Fibroblast of pulmonary artery (primary cell): ENCODE measurements around the gene THBS4.

Experiments used
- DNase-seq: peaks from one replicate; pipeline ENCODE4 v3.0.0-alpha.2; 2010; ENCODE audit warnings: low read depth
- H3K4me3 ChIP-seq: replicated peaks from 2 replicates; pipeline ENCODE4 v1.5.1; 2011; ENCODE audit warnings: low read depth, mild to moderate bottlenecking, control low read depth, low read length, moderate library complexity
- TF ChIP-seq, protein P1 (sequence below): IDR thresholded peaks from 2 replicates; pipeline ENCODE4 v1.5.1; 2011; ENCODE audit warnings: mild to moderate bottlenecking, control low read depth, low read length, inconsistent platforms; ENCODE audit errors: missing control alignments

Gene THBS4

DNA sequence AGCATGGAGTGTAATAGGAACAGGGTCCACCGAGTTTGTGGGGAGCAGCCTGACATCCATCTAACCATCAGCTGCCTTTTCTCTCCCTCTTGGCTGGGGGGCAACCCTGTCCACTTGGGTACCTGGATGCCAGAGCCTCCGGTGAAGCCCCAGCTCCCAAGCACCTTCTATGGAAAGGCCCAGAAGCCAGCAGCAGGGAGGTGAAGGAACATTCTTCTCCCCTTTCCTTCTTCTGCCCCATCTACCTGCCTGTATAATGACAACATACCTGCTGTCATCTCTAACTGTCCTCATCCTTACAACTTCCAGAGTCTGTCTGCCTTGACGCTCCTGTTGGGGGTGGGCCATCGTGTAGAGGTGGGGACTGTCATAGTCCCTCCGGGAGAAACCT is 33.1 kb downstream of the THBS4 start:
- DNase-seq: no peak
- TF ChIP-seq, protein P1, sequence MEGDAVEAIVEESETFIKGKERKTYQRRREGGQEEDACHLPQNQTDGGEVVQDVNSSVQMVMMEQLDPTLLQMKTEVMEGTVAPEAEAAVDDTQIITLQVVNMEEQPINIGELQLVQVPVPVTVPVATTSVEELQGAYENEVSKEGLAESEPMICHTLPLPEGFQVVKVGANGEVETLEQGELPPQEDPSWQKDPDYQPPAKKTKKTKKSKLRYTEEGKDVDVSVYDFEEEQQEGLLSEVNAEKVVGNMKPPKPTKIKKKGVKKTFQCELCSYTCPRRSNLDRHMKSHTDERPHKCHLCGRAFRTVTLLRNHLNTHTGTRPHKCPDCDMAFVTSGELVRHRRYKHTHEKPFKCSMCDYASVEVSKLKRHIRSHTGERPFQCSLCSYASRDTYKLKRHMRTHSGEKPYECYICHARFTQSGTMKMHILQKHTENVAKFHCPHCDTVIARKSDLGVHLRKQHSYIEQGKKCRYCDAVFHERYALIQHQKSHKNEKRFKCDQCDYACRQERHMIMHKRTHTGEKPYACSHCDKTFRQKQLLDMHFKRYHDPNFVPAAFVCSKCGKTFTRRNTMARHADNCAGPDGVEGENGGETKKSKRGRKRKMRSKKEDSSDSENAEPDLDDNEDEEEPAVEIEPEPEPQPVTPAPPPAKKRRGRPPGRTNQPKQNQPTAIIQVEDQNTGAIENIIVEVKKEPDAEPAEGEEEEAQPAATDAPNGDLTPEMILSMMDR: no peak
- no peak overlapping the region for H3K4me3 ChIP-seq

DNA sequence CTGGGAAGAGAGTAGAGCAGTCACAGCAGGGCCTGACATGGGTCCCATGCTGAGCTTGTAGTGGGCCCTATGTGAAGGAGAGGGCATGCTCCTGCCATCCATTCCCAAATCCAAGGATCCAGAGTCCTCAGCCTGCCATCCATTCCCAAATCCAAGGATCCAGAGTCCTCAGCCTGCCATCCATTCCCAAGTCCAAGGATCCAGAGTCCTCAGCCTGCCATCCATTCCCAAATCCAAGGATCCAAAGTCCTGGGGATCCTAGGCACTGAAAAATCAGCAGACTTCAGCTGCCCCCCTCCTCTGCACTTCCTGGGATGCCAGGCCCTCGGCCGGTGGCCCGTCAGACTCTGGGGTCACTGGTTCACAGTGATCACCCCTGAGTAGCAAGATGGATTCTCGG is 33.6 kb downstream of the THBS4 start:
- TF ChIP-seq, protein P1: no peak
- H3K4me3 ChIP-seq: no peak overlapping the region
- no peak for DNase-seq

DNA sequence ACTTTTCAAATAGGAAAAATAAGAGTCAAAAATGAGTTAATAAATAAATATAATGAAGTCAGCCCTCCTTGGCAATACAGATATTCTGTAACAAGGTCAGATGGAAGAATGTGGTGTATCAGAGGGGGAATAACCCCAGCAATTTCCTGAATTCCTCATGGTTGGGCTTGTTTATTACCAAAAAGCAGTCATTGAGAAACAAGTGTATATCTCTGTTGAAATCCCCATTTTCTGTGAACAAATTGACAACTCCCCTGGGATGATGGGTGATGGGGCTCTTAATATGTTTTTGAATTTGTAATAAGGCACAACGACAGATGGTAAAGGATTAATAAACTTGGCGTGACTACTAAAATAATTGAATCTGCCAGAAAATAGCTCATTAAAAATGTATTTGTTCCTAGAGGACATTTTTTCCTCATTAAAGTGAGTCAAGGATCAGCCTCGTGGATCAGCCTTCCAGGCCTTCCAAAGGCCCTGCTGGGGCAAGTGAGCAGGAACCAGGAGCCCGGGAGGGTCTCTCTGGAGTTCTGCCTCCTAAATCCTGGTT is 34.2 kb downstream of the THBS4 start:
- TF ChIP-seq, protein P1: no peak
- H3K4me3 ChIP-seq: no peak overlapping the region
- DNase-seq: peak; percentile 4

DNA sequence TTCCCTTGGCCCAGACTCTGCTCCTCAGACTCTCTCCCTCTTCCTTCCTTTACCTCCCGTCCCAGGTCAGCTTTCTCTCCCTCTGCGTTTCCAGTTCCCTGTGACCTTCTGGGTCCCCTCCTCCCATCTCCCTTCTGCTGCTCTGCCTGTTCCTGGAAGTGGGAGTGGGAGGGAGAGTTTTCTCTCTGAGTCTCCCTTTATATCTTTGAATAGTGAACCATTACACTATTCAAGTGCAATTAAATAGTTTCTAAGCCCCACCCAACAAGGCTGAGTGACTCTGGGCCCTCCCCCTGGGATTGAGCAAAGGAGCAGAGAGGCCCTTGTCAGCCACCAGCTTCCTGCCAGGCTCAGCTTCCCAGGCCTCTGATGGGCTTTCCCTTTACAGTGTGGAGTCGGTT is 34.8 kb downstream of the THBS4 start:
- peak; percentile 17 for DNase-seq
- TF ChIP-seq, protein P1: no peak
- no peak overlapping the region for H3K4me3 ChIP-seq

DNA sequence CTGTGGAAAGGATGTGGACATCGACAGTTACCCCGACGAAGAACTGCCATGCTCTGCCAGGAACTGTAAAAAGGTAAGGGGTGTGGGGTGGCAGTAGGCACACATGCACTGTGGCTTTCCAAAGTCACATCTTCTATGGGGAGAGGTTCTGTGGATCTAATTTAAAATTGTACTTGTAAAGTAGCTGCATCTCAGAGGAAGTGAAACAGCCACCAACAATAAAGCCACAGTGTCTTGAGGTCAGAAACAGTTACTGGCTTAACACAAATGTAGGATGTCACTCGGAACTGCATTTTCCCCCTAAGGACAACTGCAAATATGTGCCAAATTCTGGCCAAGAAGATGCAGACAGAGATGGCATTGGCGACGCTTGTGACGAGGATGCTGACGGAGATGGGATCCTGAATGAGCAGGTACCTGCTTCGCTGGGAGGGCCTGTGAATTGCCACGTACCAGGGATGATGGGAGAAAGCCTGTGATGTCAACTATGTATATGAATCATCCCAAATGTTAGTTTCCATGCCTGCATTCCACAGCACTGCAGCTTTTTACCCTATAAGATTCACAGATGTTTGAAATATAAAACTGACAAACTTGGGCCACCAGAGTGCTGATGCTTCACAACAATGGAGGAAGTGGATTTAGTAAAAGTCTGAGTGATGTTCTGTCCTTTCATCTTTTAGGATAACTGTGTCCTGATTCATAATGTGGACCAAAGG is 35.3 kb downstream of the THBS4 start:
- DNase-seq: no peak
- TF ChIP-seq, protein P1: no peak
- no peak overlapping the region for H3K4me3 ChIP-seq

DNA sequence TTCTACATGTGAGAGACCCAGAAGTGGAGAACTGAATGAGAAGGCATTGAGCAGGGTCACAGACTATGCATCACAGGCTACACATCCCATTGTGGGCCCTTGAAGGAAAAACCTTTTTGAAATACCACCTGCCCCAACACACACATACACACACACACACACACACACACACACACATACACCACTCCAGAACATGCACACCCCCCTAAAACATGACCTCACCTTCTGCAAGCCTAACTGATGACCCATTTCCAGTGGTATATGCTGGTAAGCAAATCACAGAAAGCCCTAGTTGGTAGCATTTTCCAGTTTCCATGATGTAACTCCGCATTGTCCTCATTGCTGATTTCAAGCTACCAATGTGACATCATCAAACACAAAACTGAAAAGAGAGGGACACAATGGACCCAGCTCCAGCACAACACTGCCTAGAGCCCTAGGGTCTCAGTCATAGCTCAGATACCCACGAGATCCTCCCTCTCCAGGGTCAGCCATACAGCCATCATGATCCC is 36.4 kb downstream of the THBS4 start:
- DNase-seq: no peak
- H3K4me3 ChIP-seq: no peak overlapping the region
- TF ChIP-seq, protein P1: no peak
